ENCODE measurements around the gene TMEM248. TPM values are rescaled to one million over a fixed set of nuclear protein-coding genes. Genes with fewer than 3 reads are reported as not detected.
A peak's percentile ranks its signal among the peaks of the same experiment; 100 is the strongest.
"Not testable (repeated sequence)": the region's sequence is repeated elsewhere in the genome, so short reads cannot be mapped to it uniquely, and the experiment has no call there.

TMEM248 gene
- total RNA-seq, 1 donor: 123 TPM

- no peak for TF ChIP-seq CTCF (IDR thresholded peaks at IDR 0.05; ENCODE audit: insufficient read depth, low read depth, low read length)
- peak; percentile 89 for DNase-seq (ENCODE audit: low read depth)
- H3K4me3 ChIP-seq (ENCODE audit: low read depth, low read length): no peak overlapping the region
Measured at GRCh38 chr7:66964411-66964810, 43.4 kb downstream of the TMEM248 start.

- no peak for DNase-seq (ENCODE audit: low read depth)
- no peak for TF ChIP-seq CTCF (IDR thresholded peaks at IDR 0.05; ENCODE audit: insufficient read depth, low read depth, low read length)
Measured at GRCh38 chr7:66967029-66967428, 46.0 kb downstream of the TMEM248 start.

GRCh38 chr7:66969001-66969400 is 48.0 kb downstream of the TMEM248 start:
- not testable (repeated sequence) for H3K4me3 ChIP-seq (ENCODE audit: low read depth, low read length); DNase-seq (ENCODE audit: low read depth)

More at GRCh38 chr7:66967029-66967428, 46.0 kb downstream of the TMEM248 start:
- no peak overlapping the region for H3K4me3 ChIP-seq (ENCODE audit: low read depth, low read length)

DNA sequence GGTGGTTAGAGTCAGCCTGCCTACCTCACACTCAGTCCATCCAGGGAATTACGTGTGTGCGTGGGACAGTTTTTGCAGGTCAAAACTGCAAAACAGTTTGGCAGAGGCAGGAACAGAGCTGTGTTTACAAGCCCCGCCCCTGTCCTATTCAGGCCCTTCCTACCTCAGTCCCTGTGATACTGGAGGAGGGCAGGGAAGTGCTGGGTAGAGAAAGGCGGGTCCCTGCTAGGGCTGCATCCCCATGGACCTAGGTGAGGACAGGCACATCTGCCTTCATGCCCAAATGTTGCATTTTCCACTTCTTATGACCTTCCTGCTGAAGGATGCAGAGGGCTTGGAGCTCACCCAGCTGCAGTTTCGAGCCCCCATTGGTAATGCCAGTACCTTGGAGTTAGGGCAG is 49.3 kb downstream of the TMEM248 start:
- TF ChIP-seq CTCF (IDR thresholded peaks at IDR 0.05; ENCODE audit: insufficient read depth, low read depth, low read length): no peak
- no peak for DNase-seq (ENCODE audit: low read depth)
- H3K4me3 ChIP-seq (ENCODE audit: low read depth, low read length): no peak overlapping the region

- DNase-seq (ENCODE audit: low read depth): no peak
- no peak for TF ChIP-seq CTCF (IDR thresholded peaks at IDR 0.05; ENCODE audit: insufficient read depth, low read depth, low read length)
- no peak overlapping the region for H3K4me3 ChIP-seq (ENCODE audit: low read depth, low read length)
Measured at GRCh38 chr7:66974986-66975590, 54.1 kb downstream of the TMEM248 start.

DNA sequence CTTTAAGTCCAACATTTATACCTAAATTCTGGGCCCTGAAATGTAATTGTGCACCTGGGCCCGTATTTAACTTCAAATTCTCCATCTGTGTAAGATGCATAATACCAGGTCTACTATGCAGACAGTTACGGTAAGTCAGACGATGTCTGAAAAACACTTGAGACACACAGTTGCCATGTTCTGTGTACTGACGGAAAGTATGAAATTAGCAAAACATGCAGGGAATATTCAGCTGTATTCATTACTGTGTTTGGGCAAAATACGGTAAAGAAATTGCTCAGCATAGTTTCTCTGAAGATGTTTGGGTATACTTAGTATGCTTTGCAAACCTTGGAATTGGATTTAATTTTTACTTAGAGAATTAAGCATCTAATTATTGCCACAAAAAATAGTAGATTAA is 57.3 kb downstream of the TMEM248 start:
- DNase-seq (ENCODE audit: low read depth); H3K4me3 ChIP-seq (ENCODE audit: low read depth, low read length): not testable (repeated sequence)

DNA sequence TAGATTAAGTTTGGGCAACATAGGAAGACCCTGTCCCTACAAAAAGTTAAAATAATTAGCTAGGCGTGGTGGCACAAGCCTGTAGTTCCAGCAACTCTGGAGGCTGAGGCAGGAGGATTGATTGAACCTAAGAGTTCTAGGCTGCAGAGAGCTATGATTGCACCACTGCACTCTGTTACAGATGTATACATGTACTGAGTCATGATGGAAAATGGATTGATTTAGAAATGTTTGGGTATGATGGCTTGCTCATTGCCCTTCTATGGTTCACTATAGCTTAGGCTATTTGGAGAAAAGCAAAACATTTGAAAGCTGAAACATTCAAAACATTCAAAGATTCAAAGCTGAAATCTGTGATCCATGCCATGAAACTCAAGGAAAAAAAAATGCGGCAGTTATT is 58.0 kb downstream of the TMEM248 start:
- H3K4me3 ChIP-seq (ENCODE audit: low read depth, low read length): not testable (repeated sequence)
- DNase-seq (ENCODE audit: low read depth): peak; percentile 18

DNA sequence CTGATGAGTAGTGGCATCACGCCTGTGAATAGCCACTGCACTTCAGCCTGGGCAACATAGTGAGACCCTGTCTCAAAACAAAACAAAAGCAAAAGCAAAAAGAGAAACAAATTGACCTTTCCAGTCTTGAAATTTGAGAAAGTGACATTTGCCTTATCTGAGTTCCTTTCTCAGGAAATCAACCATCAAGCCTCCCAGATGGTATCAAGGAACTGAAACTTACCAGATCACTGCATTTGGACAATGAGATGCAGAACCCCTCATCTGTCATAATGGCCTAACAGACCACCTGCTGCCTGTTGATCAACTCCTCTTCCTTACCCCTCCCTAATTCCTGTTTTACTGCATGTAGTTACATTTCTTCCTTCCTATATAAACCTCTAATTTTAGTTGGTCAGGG is 59.3 kb downstream of the TMEM248 start:
- H3K4me3 ChIP-seq (ENCODE audit: low read depth, low read length); DNase-seq (ENCODE audit: low read depth): not testable (repeated sequence)

GRCh38 chr7:66989552-66989951 is 68.5 kb downstream of the TMEM248 start:
- H3K4me3 ChIP-seq (ENCODE audit: low read depth, low read length); DNase-seq (ENCODE audit: low read depth): not testable (repeated sequence)

DNA sequence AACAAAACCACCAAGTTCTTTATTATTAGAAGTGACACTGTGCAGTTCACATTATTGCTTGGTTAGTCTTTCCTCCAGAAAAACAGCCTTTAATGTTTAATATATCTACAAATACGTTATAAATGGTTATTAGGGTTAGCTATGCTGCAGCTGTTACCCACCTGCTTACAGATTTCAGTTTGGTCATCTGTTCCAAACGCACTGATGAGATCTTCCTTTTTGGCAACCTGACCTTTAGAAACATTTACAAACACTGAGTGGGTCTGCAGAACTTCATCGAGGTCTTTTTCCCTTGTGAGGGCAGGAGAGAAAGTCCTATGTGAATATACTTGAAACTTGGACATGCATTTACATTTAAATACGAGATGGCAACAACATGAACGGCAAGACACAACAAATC is 73.0 kb downstream of the TMEM248 start:
- peak; percentile 8 for DNase-seq (ENCODE audit: low read depth)
- H3K4me3 ChIP-seq (ENCODE audit: low read depth, low read length): peak overlapping the region; percentile 75
